GM21717 (cell line): Measurements from ENCODE around the gene FAT4.

Source experiments
- ATAC-seq: cut with Tn5 transposase; IDR thresholded peaks from one replicate; pipeline ENCODE4 v1.9.1; 2021; ENCODE audit warnings: mild to moderate bottlenecking, moderate library complexity; ENCODE audit not compliant: unreplicated experiment

The FAT4 gene, protein sequence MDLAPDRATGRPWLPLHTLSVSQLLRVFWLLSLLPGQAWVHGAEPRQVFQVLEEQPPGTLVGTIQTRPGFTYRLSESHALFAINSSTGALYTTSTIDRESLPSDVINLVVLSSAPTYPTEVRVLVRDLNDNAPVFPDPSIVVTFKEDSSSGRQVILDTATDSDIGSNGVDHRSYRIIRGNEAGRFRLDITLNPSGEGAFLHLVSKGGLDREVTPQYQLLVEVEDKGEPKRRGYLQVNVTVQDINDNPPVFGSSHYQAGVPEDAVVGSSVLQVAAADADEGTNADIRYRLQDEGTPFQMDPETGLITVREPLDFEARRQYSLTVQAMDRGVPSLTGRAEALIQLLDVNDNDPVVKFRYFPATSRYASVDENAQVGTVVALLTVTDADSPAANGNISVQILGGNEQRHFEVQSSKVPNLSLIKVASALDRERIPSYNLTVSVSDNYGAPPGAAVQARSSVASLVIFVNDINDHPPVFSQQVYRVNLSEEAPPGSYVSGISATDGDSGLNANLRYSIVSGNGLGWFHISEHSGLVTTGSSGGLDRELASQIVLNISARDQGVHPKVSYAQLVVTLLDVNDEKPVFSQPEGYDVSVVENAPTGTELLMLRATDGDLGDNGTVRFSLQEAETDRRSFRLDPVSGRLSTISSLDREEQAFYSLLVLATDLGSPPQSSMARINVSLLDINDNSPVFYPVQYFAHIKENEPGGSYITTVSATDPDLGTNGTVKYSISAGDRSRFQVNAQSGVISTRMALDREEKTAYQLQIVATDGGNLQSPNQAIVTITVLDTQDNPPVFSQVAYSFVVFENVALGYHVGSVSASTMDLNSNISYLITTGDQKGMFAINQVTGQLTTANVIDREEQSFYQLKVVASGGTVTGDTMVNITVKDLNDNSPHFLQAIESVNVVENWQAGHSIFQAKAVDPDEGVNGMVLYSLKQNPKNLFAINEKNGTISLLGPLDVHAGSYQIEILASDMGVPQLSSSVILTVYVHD (N-terminal part only)

DNA sequence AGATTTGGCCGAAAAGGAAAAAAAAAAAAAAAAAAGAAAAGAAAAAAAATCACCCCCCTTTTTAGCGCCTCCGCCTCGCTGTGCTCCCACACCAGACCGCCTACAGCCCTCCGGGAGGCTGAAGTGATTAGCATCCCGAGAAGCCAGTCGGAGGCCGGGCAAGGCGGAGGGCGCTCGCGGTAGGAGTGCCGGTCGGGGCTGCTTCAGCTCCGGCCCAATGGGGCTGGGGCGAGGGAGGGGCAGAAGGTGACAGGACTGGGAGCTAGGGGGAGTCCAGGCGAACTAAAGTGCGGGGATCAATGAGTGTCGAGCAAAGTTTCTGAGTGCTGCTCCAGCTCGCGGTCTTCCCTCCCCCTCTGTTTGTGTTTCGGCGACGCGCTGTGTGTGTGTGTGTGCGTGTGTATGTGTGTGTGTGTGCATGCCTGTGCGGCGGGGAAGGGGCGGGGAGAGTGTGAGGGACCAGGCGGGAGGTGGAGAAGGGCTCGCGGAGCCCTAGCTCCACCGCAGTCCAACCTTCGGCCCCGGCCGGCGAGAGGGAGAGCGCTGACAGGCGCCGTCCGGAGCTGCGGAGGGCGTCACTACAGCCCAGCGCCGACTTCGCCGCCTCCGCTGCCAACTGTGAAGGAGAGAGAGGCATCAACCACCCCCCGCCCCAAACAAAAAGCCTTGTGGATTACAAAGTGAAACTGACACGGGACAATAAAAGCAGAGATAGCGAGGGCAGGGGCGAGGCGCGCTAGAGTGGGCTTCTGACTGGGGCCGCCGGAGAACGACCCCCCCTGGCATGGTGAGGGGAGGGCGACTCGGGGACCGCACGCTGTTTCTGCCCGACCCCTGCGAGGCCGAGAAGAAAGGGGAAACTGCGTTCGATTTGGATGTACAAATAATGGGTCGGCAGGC is at the start of gene FAT4:
TSS of gene FAT4 (plus strand) at position 280 of the 900 bp plus-strand sequence. CDS start 1,457 bp downstream, outside the sequence.
- peak; percentile 88 for ATAC-seq

DNA sequence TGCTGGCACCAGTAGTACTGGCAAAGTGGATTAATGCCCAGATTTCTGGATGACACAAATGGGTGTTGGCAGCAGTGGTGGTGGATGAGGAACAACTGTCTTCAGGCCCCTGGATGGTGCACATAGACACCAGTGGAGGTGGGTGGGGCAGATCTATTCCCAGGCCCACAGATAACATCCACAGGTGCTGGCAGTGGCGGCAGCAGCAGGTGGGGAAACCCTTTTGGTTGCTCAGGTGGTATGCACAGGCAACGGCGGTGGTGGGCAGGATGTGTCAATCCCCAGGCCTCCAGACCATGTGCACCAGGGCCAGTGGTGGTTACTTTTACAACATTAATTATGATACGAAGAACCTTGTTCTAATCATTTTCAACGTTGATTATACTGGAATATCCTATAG is 48.9 kb upstream of the FAT4 start:
- ATAC-seq = no peak

DNA sequence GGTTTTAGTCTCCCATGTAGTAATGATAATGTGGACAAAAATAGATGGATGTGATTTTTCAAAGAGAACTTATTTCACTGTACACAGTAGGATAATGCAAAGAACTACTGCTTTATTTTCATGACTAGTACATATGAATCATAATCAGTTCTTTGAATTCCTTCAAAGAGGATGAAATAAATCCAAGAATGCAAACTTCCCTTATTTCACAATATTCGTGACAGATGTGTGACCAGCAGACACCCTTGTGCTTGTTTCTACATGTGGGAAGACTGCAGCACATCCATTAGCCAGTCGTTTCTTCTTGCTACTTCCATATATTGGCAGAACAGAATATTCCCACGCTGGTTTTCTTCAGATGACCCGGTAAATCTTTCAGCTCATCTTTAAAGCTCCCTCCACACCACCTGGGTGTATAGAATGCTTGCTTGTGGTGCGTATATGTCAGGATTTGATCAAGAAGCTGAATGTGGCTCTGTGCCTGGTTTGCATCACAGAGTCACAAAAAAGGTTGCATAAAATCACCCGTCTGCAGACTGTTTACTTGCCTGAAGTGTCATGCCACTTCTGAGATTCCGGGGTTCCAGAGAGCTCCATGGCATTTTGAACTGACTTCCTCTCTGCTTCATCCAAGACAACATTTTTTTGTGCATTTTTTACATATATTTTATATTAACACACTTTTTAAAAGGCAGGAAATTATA is 47.7 kb upstream of the FAT4 start:
- no peak for ATAC-seq

DNA sequence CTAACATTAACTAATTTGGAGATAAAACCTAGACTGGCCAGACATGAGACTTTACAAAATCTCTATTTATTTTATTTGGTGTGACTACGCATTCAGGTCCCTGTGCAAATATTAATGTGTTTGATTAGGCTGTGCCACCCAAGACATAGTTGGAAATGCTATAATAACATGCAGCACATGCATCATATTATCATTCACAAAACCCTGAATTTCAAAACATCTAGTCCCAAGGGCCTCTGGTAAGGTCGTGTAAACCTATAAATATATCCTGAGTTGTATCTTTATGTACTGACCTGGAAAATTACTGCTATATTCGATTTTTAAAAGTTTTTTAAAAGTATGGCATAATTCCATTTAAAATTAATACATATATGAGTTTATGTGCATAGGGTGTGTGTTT is 47.1 kb upstream of the FAT4 start:
- ATAC-seq = no peak

DNA sequence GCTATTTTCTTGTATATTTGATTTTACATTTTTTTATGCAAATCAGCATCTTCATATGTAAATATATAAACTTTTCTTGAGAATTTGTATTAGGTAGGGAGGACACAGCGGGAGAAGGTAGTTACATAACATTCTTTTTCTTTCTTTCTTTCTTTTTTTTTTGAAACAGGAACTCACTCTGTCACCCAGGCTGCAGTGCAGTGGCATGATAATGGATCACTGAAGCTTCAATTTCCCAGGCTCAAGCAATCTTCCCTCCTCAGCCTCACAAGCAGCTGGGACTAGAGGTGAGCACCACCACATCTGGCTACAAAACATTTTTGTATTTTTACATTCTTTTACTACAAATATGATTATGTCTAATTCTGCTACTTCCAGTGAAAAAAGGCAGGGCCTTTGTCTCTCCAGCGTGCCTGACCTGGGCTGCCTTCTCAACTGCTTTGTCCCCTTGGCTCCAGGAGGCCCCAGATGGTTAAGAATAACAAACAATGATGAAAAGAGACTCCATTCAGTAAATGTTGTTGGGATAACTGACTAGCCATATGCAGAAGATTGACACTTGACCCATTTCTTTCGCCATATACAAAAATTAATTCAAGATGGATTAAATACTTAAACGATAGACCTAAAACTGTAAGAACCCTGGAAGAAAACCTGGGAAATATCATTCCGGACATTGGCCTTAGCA is 46.5 kb upstream of the FAT4 start:
- no peak for ATAC-seq

DNA sequence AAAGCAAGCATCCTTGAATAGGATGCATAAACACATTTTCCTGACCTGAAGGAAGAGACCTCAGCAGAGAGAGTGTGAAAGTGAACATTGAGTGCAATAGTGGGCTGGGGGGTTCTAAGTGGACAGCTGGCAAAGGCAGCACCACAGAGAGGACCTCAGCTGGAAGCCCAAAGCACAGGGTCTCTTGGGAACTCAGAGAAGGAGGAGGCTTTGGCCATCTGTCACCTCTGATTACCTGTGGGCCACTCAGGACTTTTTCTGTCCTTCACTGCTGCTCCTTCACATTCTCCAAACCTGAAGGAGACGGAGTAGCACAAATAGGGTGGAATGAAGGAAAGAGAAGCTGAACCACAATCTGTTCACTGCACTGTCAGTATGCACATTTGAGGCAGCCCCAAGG is 37.9 kb upstream of the FAT4 start:
- ATAC-seq = no peak

DNA sequence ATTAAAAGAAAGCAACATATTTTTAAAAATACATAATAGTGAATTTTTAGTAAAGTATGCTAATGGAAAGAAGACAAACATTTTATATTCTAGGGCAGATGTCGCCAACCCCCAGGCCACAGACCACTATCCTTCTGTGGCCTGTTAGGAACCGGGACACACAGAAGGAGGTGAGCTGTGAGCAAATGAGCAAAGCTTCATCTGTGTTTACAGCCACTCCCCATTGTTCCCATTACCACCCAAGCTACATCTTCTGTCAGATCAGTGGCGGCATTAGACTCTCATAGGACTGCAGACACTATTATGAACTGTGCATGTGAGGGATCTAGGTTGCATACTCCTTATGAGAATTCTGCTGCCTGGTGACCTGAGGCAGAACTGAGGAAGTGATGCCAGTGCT is 37.0 kb upstream of the FAT4 start:
- ATAC-seq = no peak

DNA sequence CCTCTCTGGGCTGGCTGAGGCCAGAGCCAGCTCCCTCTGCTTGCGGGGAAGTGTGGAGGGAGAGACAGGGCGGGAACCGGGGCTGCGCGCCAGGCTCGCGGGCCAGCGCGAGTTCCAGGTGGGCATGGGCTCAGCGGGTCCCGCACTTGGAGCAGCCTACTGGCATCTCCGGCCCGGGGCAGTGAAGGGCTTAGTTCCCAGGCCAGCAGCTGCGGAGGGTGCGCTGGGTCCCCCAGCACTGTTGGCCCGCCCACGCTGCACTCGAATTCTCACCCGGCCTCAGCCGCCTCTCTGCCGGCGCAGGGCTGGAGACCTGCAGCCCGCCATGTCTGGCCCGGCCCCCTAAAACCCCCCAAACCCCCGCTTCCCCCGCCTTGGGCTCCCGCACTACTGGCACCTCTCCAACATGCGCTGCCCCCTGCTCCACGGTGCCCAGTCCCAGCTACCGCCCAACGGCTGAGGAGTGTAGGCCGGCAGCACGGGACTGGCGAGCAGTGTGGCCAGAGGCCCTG is 33.8 kb upstream of the FAT4 start:
- no peak for ATAC-seq

DNA sequence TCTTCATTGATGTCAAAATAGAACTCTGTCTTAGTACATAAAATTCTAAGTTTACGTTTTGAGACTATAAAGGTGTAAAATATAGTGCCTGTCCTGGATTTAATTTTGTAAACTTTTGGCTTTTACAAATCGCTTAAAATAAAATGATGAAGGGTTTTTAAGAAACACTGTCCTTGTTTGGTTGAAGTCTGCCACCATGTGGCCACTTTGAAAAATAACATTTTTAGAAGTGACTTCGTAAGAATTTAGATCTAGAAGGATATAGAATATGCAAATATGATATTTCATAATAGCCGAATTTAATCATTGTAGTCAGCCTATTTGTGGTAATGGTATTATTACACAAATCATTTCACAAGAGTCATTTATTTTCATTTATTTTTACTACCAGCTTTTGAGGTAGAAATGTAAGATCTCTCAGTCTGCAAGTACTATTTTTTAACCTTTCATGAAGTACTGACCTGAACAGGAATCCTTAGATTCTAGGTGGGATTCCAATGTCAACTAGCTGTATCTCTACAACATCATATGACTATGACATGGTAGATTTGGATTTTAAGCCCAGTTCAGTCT is 31.0 kb upstream of the FAT4 start:
- no peak for ATAC-seq

DNA sequence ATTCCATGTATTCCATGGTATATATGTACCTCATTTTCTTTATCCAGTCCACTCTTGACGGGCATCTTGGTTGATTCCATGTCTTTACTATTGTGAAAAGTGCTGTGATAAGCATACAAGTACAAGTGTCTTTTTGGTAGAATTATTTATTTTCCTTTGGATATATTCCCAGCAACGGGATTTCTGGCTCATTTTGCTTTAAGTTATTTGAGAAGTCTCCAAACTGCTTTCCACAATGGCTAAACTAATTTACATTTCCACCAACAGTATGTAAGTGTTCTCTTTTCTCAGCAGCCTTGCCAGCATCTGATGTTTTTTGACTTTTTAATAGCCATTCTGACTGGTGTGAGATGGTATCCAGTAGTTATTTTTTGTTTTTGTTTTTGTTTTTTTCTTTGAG is 17.6 kb upstream of the FAT4 start:
- ATAC-seq = no peak

DNA sequence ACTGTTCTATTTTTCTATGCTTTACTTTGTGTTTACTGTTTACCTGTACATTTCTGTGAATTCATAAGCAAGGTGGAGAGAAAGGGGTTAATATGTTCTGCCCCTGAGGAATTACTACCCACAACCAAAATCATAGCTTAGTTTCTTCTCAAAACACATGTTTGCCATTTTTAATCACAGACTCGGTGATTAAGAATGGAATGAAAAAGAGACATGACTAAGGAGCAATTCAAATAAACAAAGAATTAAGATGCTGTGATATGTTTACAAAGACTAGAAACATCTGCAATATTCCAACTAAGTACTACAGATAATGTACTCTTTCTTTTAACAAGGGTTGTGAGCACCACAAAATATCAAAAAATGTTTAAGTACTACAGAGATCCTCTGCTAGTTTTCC is 11.7 kb upstream of the FAT4 start:
- no peak for ATAC-seq

DNA sequence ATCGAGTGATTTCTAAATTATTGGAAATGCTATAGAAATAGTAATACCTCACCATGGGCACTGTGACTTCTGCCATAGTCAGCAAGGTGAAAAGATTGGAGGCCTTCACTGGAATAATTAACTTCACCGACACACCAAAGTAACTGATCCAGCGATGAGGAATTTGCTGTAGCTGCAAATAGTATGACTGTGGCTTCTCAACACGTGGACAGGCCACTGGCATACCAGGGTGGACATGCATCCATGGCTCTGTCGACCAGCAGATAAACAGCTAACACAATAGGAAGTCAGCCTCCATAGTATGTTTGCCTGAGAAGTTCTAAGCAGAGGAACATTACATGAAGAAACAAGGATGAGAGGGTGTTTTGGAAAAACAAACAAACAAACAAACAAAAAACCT is 10.9 kb upstream of the FAT4 start:
- no peak for ATAC-seq

DNA sequence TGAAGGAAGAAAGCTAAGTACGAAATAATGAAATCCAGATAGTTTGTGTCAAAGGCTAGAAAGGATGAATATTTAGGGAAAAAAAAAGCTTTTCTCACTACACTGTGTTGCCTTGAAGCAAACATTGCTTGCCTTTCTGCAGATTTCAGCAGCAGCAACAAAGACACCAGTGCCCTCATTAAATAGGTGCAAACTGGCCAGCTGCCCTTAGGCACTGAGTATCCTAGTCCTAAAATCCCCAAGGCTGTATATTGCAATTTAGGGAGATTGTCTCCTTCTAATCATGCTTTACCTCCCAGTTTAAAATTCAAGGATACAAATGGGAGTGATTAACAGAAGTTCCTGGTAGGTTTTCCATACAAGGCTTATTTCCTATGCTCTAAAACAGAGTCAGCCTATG is 8.6 kb upstream of the FAT4 start:
- no peak for ATAC-seq

DNA sequence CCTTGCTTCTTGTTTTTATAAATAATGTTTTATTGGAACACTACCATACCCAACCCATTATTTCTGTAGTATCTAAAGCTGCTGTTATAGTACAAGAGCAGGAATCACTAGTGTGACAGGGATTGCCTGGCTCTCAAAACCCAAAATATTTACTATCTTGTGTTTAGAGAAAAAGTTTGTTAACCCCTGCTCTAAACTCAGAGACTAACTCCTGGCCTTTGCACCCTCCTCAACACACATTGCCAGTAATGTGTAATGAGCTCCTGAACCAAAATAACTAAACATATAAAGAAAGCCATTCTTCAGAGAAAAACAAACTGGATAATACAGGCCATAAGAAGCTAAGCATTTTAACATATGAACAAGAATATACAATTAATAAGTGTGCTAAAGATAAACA is 8.2 kb upstream of the FAT4 start:
- no peak for ATAC-seq

DNA sequence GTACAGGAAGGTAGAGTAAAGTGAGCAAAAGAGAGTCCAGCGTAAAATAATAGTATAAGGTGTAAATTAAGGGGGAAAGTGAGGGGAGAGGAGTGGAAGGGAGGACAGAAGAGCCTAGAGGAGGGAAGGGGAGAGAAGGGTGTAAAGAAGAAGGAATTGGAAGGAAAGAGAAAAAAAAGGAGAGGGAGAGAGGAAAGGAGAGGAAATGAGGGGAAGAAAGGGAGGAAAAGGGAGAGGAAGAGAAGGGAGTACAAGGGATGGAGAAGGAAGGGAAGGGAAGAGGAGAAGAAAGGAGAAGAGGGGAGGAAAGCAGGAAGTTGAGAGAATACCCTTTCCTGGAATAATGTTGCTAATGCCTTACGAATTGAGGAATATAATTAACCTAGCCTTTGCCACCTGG is 3.3 kb upstream of the FAT4 start:
- ATAC-seq = no peak

DNA sequence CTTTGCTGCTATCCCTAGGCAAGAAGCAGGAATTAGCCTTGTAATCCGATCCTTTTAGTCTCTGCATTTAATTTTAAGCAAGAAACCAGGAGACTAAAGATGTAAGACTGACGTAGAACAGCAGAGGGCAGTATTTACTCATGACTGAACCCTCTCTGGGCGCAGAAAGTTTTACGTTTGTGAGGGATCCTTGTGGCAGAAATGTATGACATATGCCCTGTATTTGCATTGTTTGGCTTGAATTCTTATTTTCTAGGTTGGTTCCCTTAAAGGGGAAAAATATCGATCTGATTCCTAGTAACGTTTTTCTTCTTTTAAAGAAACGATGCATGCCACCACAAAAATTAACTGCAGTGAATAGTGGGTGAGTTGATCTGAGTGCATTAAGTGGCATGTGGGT is 1.3 kb upstream of the FAT4 start:
- ATAC-seq = peak; percentile 60

DNA sequence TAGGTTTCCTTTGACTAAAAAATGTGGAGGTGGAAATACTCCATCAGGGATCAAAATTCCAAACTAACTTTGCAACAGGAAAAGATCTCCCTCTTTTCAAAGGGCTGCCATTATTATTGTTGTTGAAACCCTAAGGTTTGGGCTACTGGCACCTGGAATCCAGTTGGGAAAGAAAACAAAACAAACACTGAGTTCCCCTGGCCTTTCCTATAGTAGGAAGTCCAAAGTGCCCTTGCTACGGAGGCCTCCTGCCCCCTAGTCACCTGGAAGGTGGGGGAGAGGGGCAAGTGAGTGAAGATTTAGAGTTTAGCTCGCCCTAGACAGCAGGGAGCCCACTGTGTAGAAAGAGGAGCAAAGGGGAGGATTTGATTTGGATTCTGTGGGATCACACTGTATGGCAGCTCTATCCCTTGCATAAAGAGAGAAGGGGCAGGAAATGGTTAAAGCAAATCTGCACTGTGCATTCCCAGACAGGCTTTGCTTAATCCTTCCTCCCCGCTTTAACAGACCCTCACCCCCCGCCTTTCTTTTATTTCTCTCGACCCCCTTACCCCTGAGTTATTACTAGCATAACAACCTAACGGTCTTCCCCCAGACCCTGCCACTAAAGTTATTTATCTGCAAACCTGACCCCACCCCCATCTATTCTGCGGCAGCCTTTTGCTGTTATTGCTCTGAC is 627 bp upstream of the FAT4 start:
- ATAC-seq = no peak

DNA sequence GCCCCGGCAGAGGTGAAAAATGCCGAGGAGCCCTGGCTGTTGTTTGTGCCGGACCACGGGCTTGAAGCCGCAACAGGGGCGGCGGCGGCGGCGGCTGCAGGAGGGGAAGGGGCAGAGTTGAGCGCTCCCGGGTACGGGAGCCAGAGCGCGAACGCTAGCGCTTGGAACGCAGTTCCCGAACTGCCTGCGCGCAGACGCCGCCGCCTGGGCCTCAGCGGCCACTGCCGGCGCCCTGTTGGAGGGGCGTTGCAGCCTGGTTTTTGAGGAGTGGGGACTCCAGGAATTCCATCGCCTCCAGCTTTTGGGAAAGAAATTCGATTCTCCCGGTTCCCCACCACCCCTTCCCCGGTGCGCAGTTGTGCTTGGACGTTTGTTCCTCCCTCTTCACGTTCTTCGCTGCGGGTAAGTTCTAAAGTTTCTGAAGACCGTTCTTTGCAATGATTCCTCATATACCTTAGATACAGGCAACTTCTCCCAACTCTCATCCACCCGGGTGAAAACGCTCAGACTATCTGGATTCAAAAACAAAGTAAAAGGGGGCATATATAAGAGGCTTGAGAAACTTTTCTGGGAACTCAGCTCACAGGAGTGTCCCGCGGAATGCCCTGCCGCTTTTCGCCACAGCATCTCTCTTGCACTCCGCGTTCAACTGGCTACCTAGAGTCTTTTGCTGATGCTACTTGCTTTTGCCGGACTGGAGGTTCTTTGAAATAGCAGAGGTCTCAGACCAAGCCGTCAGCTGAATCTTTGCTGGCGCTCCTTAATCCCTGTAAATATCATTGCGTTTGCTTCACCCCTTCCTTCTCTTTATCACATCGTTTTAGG is 1.0 kb downstream of the FAT4 start:
- no peak for ATAC-seq
